CD4-positive, alpha-beta memory T cell (primary cell): ENCODE measurements around the gene USP11. TPM values are rescaled to one million over a fixed set of nuclear protein-coding genes. Genes with fewer than 3 reads are reported as not detected.

Experiments
- CTCF ChIA-PET: fragments of 350-600 bp; sonication (Branson Sonifier 250); formaldehyde crosslinking; loops from one replicate; lab custom pipeline; 2021; ENCODE audit warnings: inconsistent platforms; ENCODE audit not compliant: partially characterized antibody; lab: Charles Lee
- POLR2A ChIA-PET: fragments of 350-600 bp; sonication (Branson Sonifier 250); formaldehyde crosslinking; loops from one replicate; lab custom pipeline; 2021; ENCODE audit not compliant: partially characterized antibody; lab: Charles Lee
- DNase-seq, 5 donors: peaks; one replicate each; pipeline versions ENCODE4 v3.0.0 to v3.0.0-alpha.2; 2020 to 2022; ENCODE audit warnings: mixed read lengths in 1 of 5
- H3K27ac ChIP-seq: one replicate; pipeline ENCODE4 v1.7.0; 2013; ENCODE audit warnings: low read depth, low read length
- H3K27me3 ChIP-seq: 2 replicates; pipeline ENCODE4 v1.7.0; 2013; ENCODE audit warnings: mild to moderate bottlenecking, low read length, moderate library complexity; ENCODE audit not compliant: insufficient read depth
- H3K36me3 ChIP-seq: 2 replicates; pipeline ENCODE4 v1.7.0; 2013; ENCODE audit warnings: mild to moderate bottlenecking, low read length, moderate library complexity; ENCODE audit not compliant: insufficient read depth
- H3K4me1 ChIP-seq: 2 replicates; pipeline ENCODE4 v1.7.0; 2013; ENCODE audit warnings: mild to moderate bottlenecking, low read length, moderate library complexity; ENCODE audit not compliant: insufficient read depth
- H3K4me3 ChIP-seq, 2 donors: one replicate each; pipeline ENCODE4 v1.7.0; 2013; ENCODE audit warnings: low read length in 2 of 2, mild to moderate bottlenecking in 1 of 2
- H3K9me3 ChIP-seq, 2 donors: one replicate each; pipeline ENCODE4 v1.7.0; 2013; ENCODE audit warnings: low read length in 2 of 2, control low read depth in 1 of 2; ENCODE audit not compliant: control insufficient read depth in 1 of 2
- H3K27ac Mint-ChIP-seq, 7 donors: one replicate each; pipeline ENCODE4 v1.8.0; 2020 to 2021; ENCODE audit warnings: mixed read lengths in 7 of 7, mild to moderate bottlenecking in 6 of 7, inconsistent platforms in 3 of 7, moderate library complexity in 3 of 7
- H3K27me3 Mint-ChIP-seq, 2 donors: one replicate each; pipeline ENCODE4 v1.8.0; 2020 to 2021; ENCODE audit warnings: mixed read lengths in 2 of 2
- H3K36me3 Mint-ChIP-seq, 2 donors: one replicate each; pipeline ENCODE4 v1.8.0; 2020 to 2021; ENCODE audit warnings: mixed read lengths in 2 of 2, inconsistent platforms in 1 of 2, mild to moderate bottlenecking in 1 of 2
- H3K4me1 Mint-ChIP-seq, 4 donors: one replicate each; pipeline ENCODE4 v1.8.0; 2020 to 2021; ENCODE audit warnings: mixed read lengths in 4 of 4, mild to moderate bottlenecking in 1 of 4
- H3K4me3 Mint-ChIP-seq, 8 donors: one replicate each; pipeline ENCODE4 v1.8.0; 2020 to 2021; ENCODE audit warnings: mixed read lengths in 8 of 8, mild to moderate bottlenecking in 7 of 8, moderate library complexity in 6 of 8, inconsistent platforms in 3 of 8
- H3K9me3 Mint-ChIP-seq, 8 donors: one replicate each; pipeline ENCODE4 v1.8.0; 2020 to 2021; ENCODE audit warnings: mixed read lengths in 8 of 8, mild to moderate bottlenecking in 5 of 8, inconsistent platforms in 3 of 8, moderate library complexity in 1 of 8
- intact Hi-C: fragments of 100-400 bp; cut with micrococcal nuclease; formaldehyde crosslinking; loops from one replicate; pipeline ENCODE4 v1.15.1; 2023
- polyA plus RNA-seq, 2 donors: library from polyadenylated mRNA; unstranded; fragments of 300-500 nt; fragmentation: Illumina TruSeq; gene quantifications; one replicate each; pipeline ENCODE4 v1.2.3, GENCODE V29; 2021
- total RNA-seq, 2 experiments: library from RNA; stranded (reverse); gene quantifications; one replicate each; pipeline ENCODE4 v1.2.3, GENCODE V29; 2021

The USP11 gene
- total and polyA plus RNA-seq, 4 experiments from 2014 or later, result 36.6 to 81.4 (median 61.9) TPM

GRCh38 chrX:47222751-47223350 is 10.0 kb upstream of the USP11 start:
- Mint-ChIP-seq H3K4me1 (peaks cover 16 to 37% (median 27%) of the 10 kb centered on the region in 4 donors), H3K36me3 (peaks cover 41 to 55% of the 10 kb centered on the region in 2 donors), H3K9me3 (peaks cover 0 to 3% (median 0%) of the 10 kb centered on the region in 8 donors), H3K27me3 (no peaks in the 10 kb centered on the region), H3K27ac (peak overlapping the region in 1 of 7 donors; percentile 55), H3K4me3 (no peak overlapping the region)
- POLR2A ChIA-PET, result interaction anchor here (7.0 kb wide), 1 partner anchor 9 kb away, joined by 85 read pairs; the partner anchor contains the start of gene USP11
- peaks cover 22% of the 10 kb centered on the region for H3K4me1 ChIP-seq
- H3K4me3 ChIP-seq, result no peak overlapping the region
- H3K27me3 ChIP-seq, result no peaks in the 10 kb centered on the region
- no peak overlapping the region for H3K27ac ChIP-seq
- CTCF ChIA-PET, result no interaction called here
- DNase-seq, result no peak
- H3K36me3 ChIP-seq, result peaks cover 41% of the 10 kb centered on the region
- intact Hi-C loops, result no loop called here
- no peaks in the 10 kb centered on the region for H3K9me3 ChIP-seq

DNA sequence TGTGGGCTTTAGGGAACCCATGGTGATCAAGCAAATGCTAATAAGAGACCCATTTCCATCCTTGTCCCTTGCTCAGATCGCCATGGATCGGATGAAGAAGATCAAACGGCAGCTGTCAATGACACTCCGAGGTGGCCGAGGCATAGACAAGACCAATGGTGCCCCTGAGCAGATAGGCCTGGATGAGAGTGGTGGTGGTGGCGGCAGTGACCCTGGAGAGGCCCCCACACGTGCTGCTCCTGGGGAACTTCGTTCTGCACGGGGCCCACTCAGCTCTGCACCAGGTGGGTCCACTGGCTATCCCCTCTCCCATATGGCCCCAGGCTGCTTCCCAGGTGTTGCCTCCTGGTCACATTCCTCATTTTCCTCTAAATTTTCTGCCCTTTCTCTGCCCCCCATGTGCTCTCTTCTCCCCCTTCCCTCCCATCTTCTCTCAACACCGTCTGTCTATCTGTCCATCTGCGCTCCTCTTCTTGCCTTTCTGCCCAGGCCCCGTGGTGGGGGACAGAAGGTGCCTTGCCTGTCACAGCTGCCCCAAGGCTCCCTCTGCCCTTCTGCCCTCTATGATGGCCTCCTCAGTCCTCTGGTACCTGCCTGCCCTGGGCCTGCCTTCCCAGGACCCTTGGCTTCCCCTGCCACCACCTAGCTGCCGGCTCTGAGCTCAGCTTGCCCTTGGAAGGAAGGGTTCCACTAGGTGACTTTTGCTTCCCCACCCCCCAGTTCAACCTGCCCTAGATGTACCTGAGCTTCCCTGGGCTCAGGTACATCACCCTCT is 9.1 kb upstream of the USP11 start:
- H3K9me3 Mint-ChIP-seq, result peaks cover 0 to 3% (median 0%) of the 10 kb centered on the region in 8 donors
- H3K27me3 ChIP-seq, result no peaks in the 10 kb centered on the region
- POLR2A ChIA-PET, result no interaction called here
- no peaks in the 10 kb centered on the region for H3K27me3 Mint-ChIP-seq
- no peak overlapping the region for H3K27ac ChIP-seq
- DNase-seq, result no peak
- H3K27ac Mint-ChIP-seq, result peak overlapping the region in 2 of 7 donors; percentile 27 to 43
- no peak overlapping the region for H3K4me3 ChIP-seq
- CTCF ChIA-PET, result no interaction called here
- peaks cover 47 to 58% of the 10 kb centered on the region in 2 donors for H3K36me3 Mint-ChIP-seq
- H3K4me1 ChIP-seq, result peaks cover 22% of the 10 kb centered on the region
- peaks cover 41% of the 10 kb centered on the region for H3K36me3 ChIP-seq
- H3K4me3 Mint-ChIP-seq, result no peak overlapping the region
- no peaks in the 10 kb centered on the region for H3K9me3 ChIP-seq
- intact Hi-C loops, result no loop called here
- peaks cover 16 to 31% (median 26%) of the 10 kb centered on the region in 4 donors for H3K4me1 Mint-ChIP-seq

DNA sequence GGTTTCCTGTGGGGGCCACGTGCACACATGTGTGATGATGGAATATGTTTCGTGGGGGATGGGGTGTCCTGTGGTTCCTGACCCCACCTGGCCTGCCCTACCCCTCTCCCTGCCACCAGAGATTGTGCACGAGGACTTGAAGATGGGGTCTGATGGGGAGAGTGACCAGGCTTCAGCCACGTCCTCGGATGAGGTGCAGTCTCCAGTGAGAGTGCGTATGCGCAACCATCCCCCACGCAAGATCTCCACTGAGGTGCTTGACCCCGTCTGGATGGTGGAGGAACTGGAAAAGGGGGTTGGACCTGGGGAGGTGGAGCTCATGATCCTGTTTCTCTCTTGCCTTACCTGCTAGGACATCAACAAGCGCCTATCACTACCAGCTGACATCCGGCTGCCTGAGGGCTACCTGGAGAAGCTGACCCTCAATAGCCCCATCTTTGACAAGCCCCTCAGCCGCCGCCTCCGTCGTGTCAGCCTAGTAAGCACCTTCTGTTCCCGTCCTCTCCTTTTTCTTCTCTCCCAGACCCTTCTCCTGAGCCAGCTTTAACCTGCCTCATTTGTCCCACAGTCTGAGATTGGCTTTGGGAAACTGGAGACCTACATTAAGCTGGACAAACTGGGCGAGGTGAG is 8.4 kb upstream of the USP11 start:
- intact Hi-C loops, result no loop called here
- no peak for DNase-seq
- Mint-ChIP-seq H3K36me3 (peaks cover 50 to 58% of the 10 kb centered on the region in 2 donors), H3K27me3 (no peaks in the 10 kb centered on the region), H3K27ac (peak overlapping the region in 1 of 7 donors; percentile 69), H3K9me3 (peaks cover 0 to 3% (median 0%) of the 10 kb centered on the region in 8 donors), H3K4me3 (no peak overlapping the region), H3K4me1 (peaks cover 16 to 27% (median 23%) of the 10 kb centered on the region in 4 donors)
- Histone ChIP-seq H3K27me3 (no peaks in the 10 kb centered on the region), H3K27ac (no peak overlapping the region), H3K4me1 (peaks cover 22% of the 10 kb centered on the region), H3K4me3 (no peak overlapping the region), H3K9me3 (no peaks in the 10 kb centered on the region), H3K36me3 (peaks cover 41% of the 10 kb centered on the region)
- ChIA-PET CTCF (interaction anchor here (0.8 kb wide), 1 partner anchor 159 kb away, joined by 4 read pairs; no protein-coding TSS in a partner anchor), POLR2A (no interaction called here)

DNA sequence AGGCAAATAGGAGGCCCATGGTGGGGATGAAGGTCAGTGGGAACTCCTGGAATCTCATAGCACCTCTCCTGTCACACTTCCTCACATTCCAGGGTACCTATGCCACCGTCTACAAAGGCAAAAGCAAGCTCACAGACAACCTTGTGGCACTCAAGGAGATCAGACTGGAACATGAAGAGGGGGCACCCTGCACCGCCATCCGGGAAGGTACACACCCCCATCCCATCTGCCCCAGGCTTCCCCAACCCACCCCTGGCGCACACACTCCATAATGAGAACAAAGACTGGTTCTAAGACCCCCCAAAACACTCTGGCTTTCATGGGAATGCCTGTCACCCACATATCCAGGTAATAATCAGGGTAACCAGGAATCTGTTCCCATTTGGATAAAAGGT is 7.9 kb upstream of the USP11 start:
- Mint-ChIP-seq H3K27ac (peak overlapping the region in 1 of 7 donors; percentile 69), H3K36me3 (peaks cover 51 to 54% of the 10 kb centered on the region in 2 donors), H3K4me1 (peaks cover 11 to 23% (median 18%) of the 10 kb centered on the region in 4 donors), H3K4me3 (no peak overlapping the region), H3K9me3 (peaks cover 0 to 3% (median 0%) of the 10 kb centered on the region in 8 donors), H3K27me3 (no peaks in the 10 kb centered on the region)
- H3K9me3 ChIP-seq, result no peaks in the 10 kb centered on the region
- H3K27ac ChIP-seq, result no peak overlapping the region
- intact Hi-C loops, result no loop called here
- DNase-seq, result no peak
- no peaks in the 10 kb centered on the region for H3K27me3 ChIP-seq
- no peak overlapping the region for H3K4me3 ChIP-seq
- CTCF ChIA-PET, result interaction anchor here (0.8 kb wide), 1 partner anchor 159 kb away, joined by 4 read pairs; no protein-coding TSS in a partner anchor
- peaks cover 41% of the 10 kb centered on the region for H3K36me3 ChIP-seq
- peaks cover 17% of the 10 kb centered on the region for H3K4me1 ChIP-seq
- POLR2A ChIA-PET, result no interaction called here

DNA sequence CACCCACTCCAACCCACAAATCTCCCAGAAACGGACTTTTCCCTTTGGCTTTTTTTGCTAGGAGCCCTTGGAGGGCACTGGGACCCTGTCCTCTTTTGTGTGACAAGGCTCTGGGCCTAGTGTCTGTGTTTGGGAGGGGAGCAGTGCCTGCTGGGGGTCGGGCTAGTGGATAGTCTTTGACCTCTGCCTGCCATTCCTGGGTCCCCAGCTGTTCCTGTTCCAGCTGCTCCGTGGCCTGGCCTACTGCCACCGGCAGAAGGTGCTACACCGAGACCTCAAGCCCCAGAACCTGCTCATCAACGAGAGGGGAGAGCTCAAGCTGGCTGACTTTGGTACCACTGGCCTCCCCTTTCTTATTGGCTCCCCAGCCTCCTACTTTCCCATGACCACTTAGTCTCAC is 6.7 kb upstream of the USP11 start:
- H3K36me3 Mint-ChIP-seq, result peaks cover 47 to 54% of the 10 kb centered on the region in 2 donors
- H3K9me3 Mint-ChIP-seq, result peaks cover 0 to 3% (median 0%) of the 10 kb centered on the region in 8 donors
- no peak for DNase-seq
- H3K27me3 Mint-ChIP-seq, result no peaks in the 10 kb centered on the region
- Histone ChIP-seq H3K4me3 (no peak overlapping the region), H3K27ac (no peak overlapping the region), H3K4me1 (peaks cover 5% of the 10 kb centered on the region), H3K9me3 (no peaks in the 10 kb centered on the region), H3K36me3 (peaks cover 41% of the 10 kb centered on the region), H3K27me3 (no peaks in the 10 kb centered on the region)
- H3K4me1 Mint-ChIP-seq, result peaks cover 0 to 15% (median 7%) of the 10 kb centered on the region in 4 donors
- intact Hi-C loops, result no loop called here
- CTCF ChIA-PET, result no interaction called here
- H3K27ac Mint-ChIP-seq, result peak overlapping the region in 2 of 7 donors; percentile 16 to 91
- no peak overlapping the region for H3K4me3 Mint-ChIP-seq
- POLR2A ChIA-PET, result interaction anchor here (1.2 kb wide), 1 partner anchor 15 kb away, joined by 3 read pairs; no protein-coding TSS in a partner anchor

- intact Hi-C loops, result no loop called here
- peaks cover 0 to 3% (median 0%) of the 10 kb centered on the region in 8 donors for H3K9me3 Mint-ChIP-seq
- no peak for DNase-seq
- H3K27ac ChIP-seq, result no peak overlapping the region
- no peak overlapping the region for H3K4me3 ChIP-seq
- H3K27me3 Mint-ChIP-seq, result no peaks in the 10 kb centered on the region
- no peaks in the 10 kb centered on the region for H3K9me3 ChIP-seq
- H3K36me3 ChIP-seq, result peaks cover 41% of the 10 kb centered on the region
- H3K27ac Mint-ChIP-seq, result peak overlapping the region in 3 of 7 donors; percentile 16 to 91 (median 38)
- no peaks in the 10 kb centered on the region for H3K4me1 ChIP-seq
- POLR2A ChIA-PET, result interaction anchor here (0.6 to 1.2 kb wide), 2 partner anchors 14 to 157 kb away, joined by 3 read pairs; no protein-coding TSS in a partner anchor
- H3K4me1 Mint-ChIP-seq, result peaks cover 0 to 12% (median 7%) of the 10 kb centered on the region in 4 donors
- H3K4me3 Mint-ChIP-seq, result no peak overlapping the region
- no peaks in the 10 kb centered on the region for H3K27me3 ChIP-seq
- peaks cover 47 to 54% of the 10 kb centered on the region in 2 donors for H3K36me3 Mint-ChIP-seq
- CTCF ChIA-PET, result no interaction called here
Observed at GRCh38 chrX:47226531-47227333, 6.1 kb upstream of the USP11 start.
